IMR-90 (cell line): ENCODE data around the gene CLDN19. TPM values are rescaled to one million over a fixed set of nuclear protein-coding genes. Genes with fewer than 3 reads are reported as not detected.

Experiments used
- ATAC-seq: fragments of 200-7000 bp; cut with Tn5 transposase; 2 replicates; pipeline ENCODE4 v1.9.1; 2020; ENCODE audit warnings: low read depth, mild to moderate bottlenecking, moderate library complexity
- BruUV-seq: library from RNA; stranded (reverse); fragments of 400-500 nt; replicated peaks from 2 replicates; lab custom pipeline; 2021; lab: Mats Ljungman, UMichigan
- CTCF ChIA-PET: fragments of 300-600 bp; formaldehyde crosslinking; extraction: SDS; loops from one replicate; lab custom pipeline; 2021; ENCODE audit warnings: antibody characterized with exemption; lab: Yijun Ruan, JAX
- POLR2A ChIA-PET: fragments of 300-600 bp; sonication (Branson Sonifier 250); formaldehyde crosslinking; loops from one replicate; lab custom pipeline; 2022; ENCODE audit warnings: antibody characterized with exemption; ENCODE audit not compliant: unreplicated experiment; lab: Charles Lee
- DNase-seq: peaks from one replicate; pipeline ENCODE4 v3.0.0; 2013
- H2AFZ ChIP-seq: replicated peaks from 2 replicates; pipeline ENCODE3; 2013; ENCODE audit warnings: low read length, mild to moderate bottlenecking; ENCODE audit not compliant: poor library complexity
- H2AK5ac ChIP-seq: 2 replicates; pipeline ENCODE4 v1.6.1; 2013; ENCODE audit warnings: low read depth, low read length, inconsistent platforms
- H2AK9ac ChIP-seq: replicated peaks from 2 replicates; pipeline ENCODE3; 2013; ENCODE audit warnings: mild to moderate bottlenecking, low read depth, low read length, moderate library complexity; ENCODE audit not compliant: poor library complexity
- H2BK120ac ChIP-seq: 2 replicates; pipeline ENCODE4 v1.6.1; 2013; ENCODE audit warnings: low read depth, low read length, inconsistent platforms
- H2BK15ac ChIP-seq: 3 replicates; pipeline ENCODE4 v1.6.1; 2013; ENCODE audit warnings: low read depth, low read length, inconsistent platforms
- H2BK20ac ChIP-seq: 2 replicates; pipeline ENCODE4 v1.6.1; 2013; ENCODE audit warnings: low read depth, mild to moderate bottlenecking, inconsistent platforms, low read length, moderate library complexity
- H2BK5ac ChIP-seq: 2 replicates; pipeline ENCODE4 v1.6.1; 2013; ENCODE audit warnings: mild to moderate bottlenecking, low read depth, low read length, inconsistent platforms; ENCODE audit not compliant: poor library complexity, severe bottlenecking
- H3K14ac ChIP-seq: replicated peaks from 2 replicates; pipeline ENCODE4 v1.6.1; 2013; ENCODE audit warnings: low read depth, low read length, inconsistent platforms
- H3K18ac ChIP-seq: 2 replicates; pipeline ENCODE4 v1.6.1; 2013; ENCODE audit warnings: low read depth, low read length, control low read depth
- H3K23ac ChIP-seq: 2 replicates; pipeline ENCODE4 v1.6.1; 2013; ENCODE audit warnings: low read depth, low read length, inconsistent platforms
- H3K27ac ChIP-seq: 2 replicates; pipeline ENCODE4 v1.5.1; 2013; ENCODE audit warnings: mild to moderate bottlenecking, control low read depth, low read length; ENCODE audit not compliant: insufficient read depth
- H3K27me3 ChIP-seq: 2 replicates; pipeline ENCODE4 v1.6.1; 2013; ENCODE audit warnings: low read length; ENCODE audit not compliant: control insufficient read depth, insufficient read depth
- H3K36me3 ChIP-seq: 2 replicates; pipeline ENCODE4 v1.6.1; 2013; ENCODE audit warnings: low read length, mixed read lengths; ENCODE audit not compliant: control insufficient read depth, insufficient read depth
- H3K4ac ChIP-seq: 2 replicates; pipeline ENCODE4 v1.6.1; 2013; ENCODE audit warnings: low read depth, low read length, inconsistent platforms
- H3K4me1 ChIP-seq: 2 replicates; pipeline ENCODE4 v1.6.1; 2013; ENCODE audit warnings: low read length, mixed read lengths; ENCODE audit not compliant: control insufficient read depth, insufficient read depth
- H3K4me2 ChIP-seq: 2 replicates; pipeline ENCODE4 v1.6.1; 2013; ENCODE audit warnings: low read depth, mild to moderate bottlenecking, control low read depth, low read length, moderate library complexity
- H3K4me3 ChIP-seq: 2 replicates; pipeline ENCODE4 v1.5.1; 2013; ENCODE audit warnings: low read depth, mild to moderate bottlenecking, control low read depth, low read length, moderate library complexity; ENCODE audit not compliant: insufficient read depth
- H3K56ac ChIP-seq: 2 replicates; pipeline ENCODE4 v1.6.1; 2013; ENCODE audit warnings: low read length, inconsistent platforms; ENCODE audit not compliant: insufficient read depth; ENCODE audit errors: extremely low read depth
- H3K79me1 ChIP-seq, 2 experiments: 2 replicates each; pipeline ENCODE4 v1.6.1; 2013; ENCODE audit warnings: low read length in 2 of 2, inconsistent platforms in 1 of 2, low read depth in 1 of 2
- H3K9ac ChIP-seq: 2 replicates; pipeline ENCODE4 v1.6.1; 2013; ENCODE audit warnings: low read depth, low read length, control low read depth
- H3K9me1 ChIP-seq: 2 replicates; pipeline ENCODE4 v1.6.1; 2013; ENCODE audit warnings: low read length, inconsistent platforms; ENCODE audit not compliant: insufficient read depth
- H3K9me3 ChIP-seq: 2 replicates; pipeline ENCODE4 v1.6.1; 2013; ENCODE audit warnings: low read length; ENCODE audit not compliant: control insufficient read depth, insufficient read depth
- H4K20me1 ChIP-seq: 2 replicates; pipeline ENCODE4 v1.6.1; 2013; ENCODE audit warnings: low read length, inconsistent platforms; ENCODE audit not compliant: insufficient read depth
- H4K5ac ChIP-seq: 2 replicates; pipeline ENCODE4 v1.6.1; 2013; ENCODE audit warnings: mild to moderate bottlenecking, low read depth, low read length, control low read depth
- H4K8ac ChIP-seq, 2 experiments: 2 replicates each; pipeline ENCODE4 v1.6.1; 2013; ENCODE audit warnings: low read depth in 2 of 2, low read length in 2 of 2, control low read depth in 1 of 2, inconsistent platforms in 1 of 2
- H4K91ac ChIP-seq: 2 replicates; pipeline ENCODE4 v1.6.1; 2013; ENCODE audit warnings: low read depth, low read length, inconsistent platforms; ENCODE audit not compliant: insufficient read depth
- MAFK ChIP-seq: IDR thresholded peaks from 2 replicates; pipeline ENCODE4 v1.6.1; 2012; ENCODE audit warnings: low read depth, low read length, improper control_type of control experiment
- MAZ ChIP-seq: IDR thresholded peaks from 2 replicates; pipeline ENCODE4 v1.6.1; 2012; ENCODE audit warnings: low read depth, mild to moderate bottlenecking, low read length, improper control_type of control experiment, moderate library complexity, borderline replicate concordance
- MXI1 ChIP-seq: IDR thresholded peaks from 2 replicates; pipeline ENCODE4 v1.6.1; 2012; ENCODE audit warnings: low read depth, mild to moderate bottlenecking, low read length, moderate library complexity, borderline replicate concordance
- NFE2L2 ChIP-seq: fragments of 150-350 bp; IDR thresholded peaks from 2 replicates; pipeline ENCODE4 v1.6.1; 2016; ENCODE audit warnings: low read depth, mild to moderate bottlenecking, low read length
- POLR2A ChIP-seq: IDR thresholded peaks from 2 replicates; pipeline ENCODE4 v1.6.1; 2012; ENCODE audit warnings: mild to moderate bottlenecking, low read depth, low read length
- RAD21 ChIP-seq: IDR thresholded peaks from 2 replicates; pipeline ENCODE4 v1.6.1; 2012; ENCODE audit warnings: low read length, improper control_type of control experiment
- RCOR1 ChIP-seq: IDR thresholded peaks from 2 replicates; pipeline ENCODE4 v1.6.1; 2012; ENCODE audit warnings: mild to moderate bottlenecking, low read length, improper control_type of control experiment; ENCODE audit not compliant: insufficient replicate concordance
- RFX5 ChIP-seq: IDR thresholded peaks from 2 replicates; pipeline ENCODE4 v1.8.0; 2012; ENCODE audit warnings: low read depth, mild to moderate bottlenecking, low read length, moderate library complexity
- SMC3 ChIP-seq: fragments of 150-350 bp; IDR thresholded peaks from 2 replicates; pipeline ENCODE4 v1.6.1; 2016; ENCODE audit warnings: low read depth, mild to moderate bottlenecking, antibody characterized with exemption, low read length, moderate library complexity
- WGBS, 2 experiments: methylation state at CpG; one replicate each; pipeline versions ENCODE4 v1.1.5 to v1.1.7; 2013; ENCODE audit warnings: missing lambda C conversion rate in 2 of 2; ENCODE audit not compliant: insufficient read length in 1 of 2; ENCODE audit errors: extremely low coverage in 2 of 2; 5-methylcytosine and 5-hydroxymethylcytosine counted together
- dilution Hi-C: fragments of 300-500 bp; cut with HindIII; formaldehyde crosslinking; loops from one replicate; pipeline ENCODE4 v1.14.3; 2018; ENCODE audit warnings: low sequenced_read_pairs; ENCODE audit not compliant: unreplicated experiment
- in situ Hi-C: fragments of 300-500 bp; cut with MboI; formaldehyde crosslinking; loops from 3 replicates; pipeline ENCODE4 v1.14.3; 2019; ENCODE audit warnings: low sequenced_read_pairs, inconsistent platforms, mixed read lengths
- intact Hi-C: fragments of 100-400 bp; cut with micrococcal nuclease; formaldehyde crosslinking; loops from 2 replicates; pipeline ENCODE4 v1.10.0; 2022
- polyA plus RNA-seq, 3 experiments: library from polyadenylated mRNA; depleted of rRNA; stranded (reverse); fragments of >200 nt; gene quantifications; 2 replicates each; pipeline ENCODE4 v1.2.3, GENCODE V29; 2012; ENCODE audit warnings: low replicate concordance in 1 of 3
- total RNA-seq: library from RNA; depleted of rRNA; stranded (reverse); fragments of >200 nt; gene quantifications from 2 replicates; pipeline ENCODE4 v1.2.3, GENCODE V29; 2012
- TF ChIP-seq, protein P1 (sequence below): conservative IDR thresholded peaks from 2 replicates; pipeline ENCODE4 v1.5.1; 2012; ENCODE audit warnings: mild to moderate bottlenecking, low read depth, low read length, improper control_type of control experiment
- TF ChIP-seq, protein P2 (sequence below): fragments of 150-350 bp; IDR thresholded peaks from 2 replicates; pipeline ENCODE4 v1.6.1; 2017; ENCODE audit warnings: mild to moderate bottlenecking, antibody characterized with exemption, low read length, low read depth

CLDN19 gene
- total and polyA plus RNA-seq, 2 of the 4 experiments (the other 2 are of a cell fraction), result not detected

DNA sequence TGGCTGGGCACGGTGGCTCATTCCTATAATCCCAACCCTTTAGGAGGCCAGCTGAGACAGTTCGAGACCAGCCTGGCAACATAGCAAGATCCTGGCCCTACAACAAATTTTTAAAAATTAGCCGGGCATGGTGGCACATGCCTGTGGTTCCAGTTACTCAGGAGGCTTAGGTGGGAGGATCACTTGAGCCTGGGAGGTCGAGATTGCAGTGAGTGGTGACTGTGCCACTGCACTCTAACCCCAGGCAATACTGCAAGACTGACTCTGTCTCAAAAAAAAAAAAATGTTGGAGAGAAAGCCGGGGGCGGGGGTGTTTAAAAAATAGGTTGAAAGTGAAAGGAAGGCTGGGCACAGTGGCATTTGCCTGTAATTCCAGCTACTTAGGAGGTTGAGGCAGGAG lies 16.5 kb downstream of the CLDN19 start:
- no TSS peak for BruUV-seq
- H3K9ac ChIP-seq, result no peak overlapping the region
- ATAC-seq (no peak), DNase-seq (no peak)
- H4K5ac ChIP-seq, result no peak overlapping the region
- no peaks in the 10 kb centered on the region for H3K9me3 ChIP-seq
- CTCF ChIA-PET, result interaction anchor here (0.7 kb wide), 1 partner anchor 1467 kb away, joined by 3 read pairs; no protein-coding TSS in a partner anchor
- H3K4me1 ChIP-seq, result no peaks in the 10 kb centered on the region
- H2AK9ac ChIP-seq, result no peak overlapping the region
- dilution Hi-C loops (no loop called here), intact Hi-C loops (no loop called here), in situ Hi-C loops (no loop called here)
- TF ChIP-seq NFE2L2, result no peak
- no peak for TF ChIP-seq RCOR1
- no peak for TF ChIP-seq SMC3
- no peak for TF ChIP-seq RAD21
- TF ChIP-seq MAZ, result no peak
- TF ChIP-seq MXI1, result no peak
- TF ChIP-seq, protein P1, sequence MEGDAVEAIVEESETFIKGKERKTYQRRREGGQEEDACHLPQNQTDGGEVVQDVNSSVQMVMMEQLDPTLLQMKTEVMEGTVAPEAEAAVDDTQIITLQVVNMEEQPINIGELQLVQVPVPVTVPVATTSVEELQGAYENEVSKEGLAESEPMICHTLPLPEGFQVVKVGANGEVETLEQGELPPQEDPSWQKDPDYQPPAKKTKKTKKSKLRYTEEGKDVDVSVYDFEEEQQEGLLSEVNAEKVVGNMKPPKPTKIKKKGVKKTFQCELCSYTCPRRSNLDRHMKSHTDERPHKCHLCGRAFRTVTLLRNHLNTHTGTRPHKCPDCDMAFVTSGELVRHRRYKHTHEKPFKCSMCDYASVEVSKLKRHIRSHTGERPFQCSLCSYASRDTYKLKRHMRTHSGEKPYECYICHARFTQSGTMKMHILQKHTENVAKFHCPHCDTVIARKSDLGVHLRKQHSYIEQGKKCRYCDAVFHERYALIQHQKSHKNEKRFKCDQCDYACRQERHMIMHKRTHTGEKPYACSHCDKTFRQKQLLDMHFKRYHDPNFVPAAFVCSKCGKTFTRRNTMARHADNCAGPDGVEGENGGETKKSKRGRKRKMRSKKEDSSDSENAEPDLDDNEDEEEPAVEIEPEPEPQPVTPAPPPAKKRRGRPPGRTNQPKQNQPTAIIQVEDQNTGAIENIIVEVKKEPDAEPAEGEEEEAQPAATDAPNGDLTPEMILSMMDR, result no peak
- TF ChIP-seq RFX5, result no peak
- no peak for TF ChIP-seq POLR2A
- no peak for TF ChIP-seq MAFK
- TF ChIP-seq, protein P2, sequence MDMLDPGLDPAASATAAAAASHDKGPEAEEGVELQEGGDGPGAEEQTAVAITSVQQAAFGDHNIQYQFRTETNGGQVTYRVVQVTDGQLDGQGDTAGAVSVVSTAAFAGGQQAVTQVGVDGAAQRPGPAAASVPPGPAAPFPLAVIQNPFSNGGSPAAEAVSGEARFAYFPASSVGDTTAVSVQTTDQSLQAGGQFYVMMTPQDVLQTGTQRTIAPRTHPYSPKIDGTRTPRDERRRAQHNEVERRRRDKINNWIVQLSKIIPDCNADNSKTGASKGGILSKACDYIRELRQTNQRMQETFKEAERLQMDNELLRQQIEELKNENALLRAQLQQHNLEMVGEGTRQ, result no peak
- H2BK5ac ChIP-seq, result no peak overlapping the region
- H4K20me1 ChIP-seq, result no peaks in the 10 kb centered on the region
- no peaks in the 10 kb centered on the region for H3K27me3 ChIP-seq
- POLR2A ChIA-PET, result no interaction called here
- H3K9me1 ChIP-seq, result no peaks in the 10 kb centered on the region
- H3K4me3 ChIP-seq, result no peak overlapping the region
- no peak overlapping the region for H3K14ac ChIP-seq
- no peak overlapping the region for H3K56ac ChIP-seq
- no peak overlapping the region for H3K4ac ChIP-seq
- no CpG with 5 or more reads among the region's 6 CpGs for WGBS, 2 experiments
- H2BK20ac ChIP-seq, result no peak overlapping the region
- no peak overlapping the region for H2BK120ac ChIP-seq
- H4K91ac ChIP-seq, result no peak overlapping the region
- no peak overlapping the region for H3K23ac ChIP-seq
- H3K4me2 ChIP-seq, result no peak overlapping the region
- no peaks in the 10 kb centered on the region for H3K36me3 ChIP-seq
- no peaks in the 10 kb centered on the region for H3K79me1 ChIP-seq
- H3K18ac ChIP-seq, result no peak overlapping the region
- H2AFZ ChIP-seq, result no peak overlapping the region
- no peak overlapping the region for H2BK15ac ChIP-seq
- H2AK5ac ChIP-seq, result no peak overlapping the region
- H3K27ac ChIP-seq, result no peak overlapping the region
- H4K8ac ChIP-seq, result no peak overlapping the region
